GM12875 (cell line): ENCODE data around the gene ELL.

Experiments used
- H3K4me3 ChIP-seq: one replicate; pipeline ENCODE4 v1.5.1; 2011; ENCODE audit warnings: low read depth, low read length, control low read depth
- TF ChIP-seq, protein P1 (sequence below): IDR thresholded peaks from 2 replicates; pipeline ENCODE4 v1.5.1; 2011; ENCODE audit warnings: low read depth, mild to moderate bottlenecking, control low read depth, inconsistent platforms, low read length, moderate library complexity, borderline replicate concordance; ENCODE audit not compliant: insufficient read depth

Gene ELL

DNA sequence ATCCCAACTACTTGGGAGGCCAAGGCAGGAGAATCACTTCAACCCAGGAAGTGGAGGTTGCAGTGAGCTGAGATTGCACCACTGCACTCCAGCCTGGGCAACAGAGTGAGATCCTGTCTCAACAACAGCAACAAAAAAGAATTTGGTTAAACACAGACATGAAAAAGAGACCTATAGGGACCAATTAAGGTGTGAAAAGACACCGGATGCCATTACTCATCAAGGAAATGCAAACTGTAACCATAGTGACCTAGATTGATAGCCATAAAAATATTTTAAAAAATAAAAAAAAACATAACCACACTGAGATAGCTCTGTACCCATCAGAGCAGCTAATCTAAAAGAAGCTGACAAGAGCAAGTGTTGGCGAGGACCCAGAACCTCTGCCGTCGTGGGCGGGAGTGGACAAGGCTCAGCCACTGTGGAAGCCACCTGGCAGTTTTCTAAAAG is 46.8 kb downstream of the ELL start:
- TF ChIP-seq, protein P1, sequence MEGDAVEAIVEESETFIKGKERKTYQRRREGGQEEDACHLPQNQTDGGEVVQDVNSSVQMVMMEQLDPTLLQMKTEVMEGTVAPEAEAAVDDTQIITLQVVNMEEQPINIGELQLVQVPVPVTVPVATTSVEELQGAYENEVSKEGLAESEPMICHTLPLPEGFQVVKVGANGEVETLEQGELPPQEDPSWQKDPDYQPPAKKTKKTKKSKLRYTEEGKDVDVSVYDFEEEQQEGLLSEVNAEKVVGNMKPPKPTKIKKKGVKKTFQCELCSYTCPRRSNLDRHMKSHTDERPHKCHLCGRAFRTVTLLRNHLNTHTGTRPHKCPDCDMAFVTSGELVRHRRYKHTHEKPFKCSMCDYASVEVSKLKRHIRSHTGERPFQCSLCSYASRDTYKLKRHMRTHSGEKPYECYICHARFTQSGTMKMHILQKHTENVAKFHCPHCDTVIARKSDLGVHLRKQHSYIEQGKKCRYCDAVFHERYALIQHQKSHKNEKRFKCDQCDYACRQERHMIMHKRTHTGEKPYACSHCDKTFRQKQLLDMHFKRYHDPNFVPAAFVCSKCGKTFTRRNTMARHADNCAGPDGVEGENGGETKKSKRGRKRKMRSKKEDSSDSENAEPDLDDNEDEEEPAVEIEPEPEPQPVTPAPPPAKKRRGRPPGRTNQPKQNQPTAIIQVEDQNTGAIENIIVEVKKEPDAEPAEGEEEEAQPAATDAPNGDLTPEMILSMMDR: no peak
- no peak overlapping the region for H3K4me3 ChIP-seq

DNA sequence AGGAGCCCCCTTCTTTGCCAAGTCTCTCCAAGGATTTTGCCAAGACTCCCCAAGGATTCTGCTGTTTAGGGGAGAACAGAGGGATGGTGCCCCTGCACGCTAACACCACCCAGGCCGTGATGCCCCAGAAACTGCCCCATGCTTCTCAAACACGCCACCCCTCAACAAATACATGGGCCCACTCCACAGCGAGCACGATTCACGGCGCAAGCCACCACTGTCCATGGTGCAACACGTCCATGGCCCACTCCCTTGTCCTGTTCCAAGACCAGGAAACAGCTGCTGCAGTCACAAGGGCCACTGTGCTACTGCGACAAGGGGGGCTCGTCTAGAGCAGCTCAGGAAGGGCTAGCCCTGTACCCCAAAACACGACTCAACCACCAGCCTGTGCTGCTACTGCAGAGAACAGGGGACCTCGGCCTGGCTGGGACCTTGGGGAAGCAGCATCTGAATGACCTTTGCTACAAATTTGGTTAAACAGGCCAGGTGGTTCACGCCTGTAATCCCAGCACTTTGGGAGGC is 47.4 kb downstream of the ELL start:
- no peak overlapping the region for H3K4me3 ChIP-seq

DNA sequence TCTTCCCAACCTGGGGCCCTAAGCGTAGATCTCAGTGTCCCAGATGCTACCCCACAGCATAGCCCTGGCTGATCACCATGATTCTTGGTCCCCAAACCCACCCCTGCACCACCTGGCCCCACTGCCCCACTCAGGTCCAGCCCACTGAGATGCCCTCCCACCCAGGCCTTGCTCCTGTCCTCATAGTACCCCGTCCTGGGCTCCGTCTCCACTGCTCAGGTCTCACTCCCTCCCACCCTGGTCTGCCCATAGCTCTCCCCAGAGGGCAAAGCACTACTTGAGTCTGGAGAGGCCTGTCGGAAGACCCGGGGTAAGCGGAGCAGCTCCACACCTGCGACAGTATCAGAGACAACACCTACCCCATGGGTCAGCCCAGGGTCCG is 48.2 kb downstream of the ELL start:
- TF ChIP-seq, protein P1: no peak
- no peak overlapping the region for H3K4me3 ChIP-seq

More for the DNA sequence above, 47.4 kb downstream of the ELL start:
- TF ChIP-seq, protein P1: no peak

DNA sequence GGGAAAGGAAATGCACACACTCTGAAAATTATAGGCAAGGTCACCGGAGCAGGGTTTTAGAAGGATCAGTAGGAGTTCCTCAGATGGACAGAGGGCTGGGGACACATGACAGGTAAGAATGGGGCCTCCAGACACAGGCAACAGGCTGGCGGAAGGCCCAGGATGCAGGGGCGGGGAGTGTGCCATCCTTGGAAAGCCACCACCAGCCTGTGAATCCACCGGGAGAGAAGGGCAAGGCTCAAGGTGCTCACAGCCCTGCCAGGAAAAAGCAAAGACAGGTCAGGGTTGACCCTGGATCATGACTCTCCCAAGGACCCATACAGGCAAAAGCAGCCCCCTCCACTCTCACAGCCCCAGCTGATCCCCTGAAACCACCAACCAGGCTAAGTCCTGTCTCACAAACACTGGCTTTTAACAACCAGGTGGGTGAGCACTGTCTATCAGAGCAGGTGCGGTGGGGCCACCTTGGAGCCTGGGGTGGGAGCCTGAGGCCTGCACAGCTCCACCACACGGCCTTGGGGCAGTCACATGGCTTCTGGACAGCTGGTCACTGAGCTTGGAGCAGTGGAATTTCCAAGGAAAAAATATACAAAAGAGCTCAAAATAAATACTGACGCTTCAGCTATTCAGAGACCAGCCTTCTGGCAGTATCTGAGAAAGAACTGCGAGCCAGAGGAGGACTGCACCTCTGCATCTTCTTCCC is 48.7 kb downstream of the ELL start:
- TF ChIP-seq, protein P1: no peak
- H3K4me3 ChIP-seq: no peak overlapping the region

DNA sequence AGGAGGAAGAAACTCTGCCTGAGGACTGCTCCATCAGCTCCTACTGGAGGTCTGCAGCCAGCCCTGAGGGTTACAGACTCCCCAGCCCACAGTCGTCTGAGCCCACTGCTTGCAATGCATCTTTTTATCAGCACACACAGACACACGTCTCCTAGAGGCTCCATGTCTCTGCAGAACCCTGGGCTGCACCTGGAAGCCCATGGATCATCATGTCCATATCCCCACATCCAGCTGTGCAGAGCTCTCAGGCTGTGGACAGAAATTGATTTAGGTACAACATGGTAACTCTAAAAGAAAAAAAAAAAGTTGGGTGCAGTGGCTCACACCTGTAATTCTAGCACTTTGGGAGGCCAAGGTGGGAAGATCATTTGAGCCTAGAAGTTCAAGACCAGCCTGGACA is 51.1 kb downstream of the ELL start:
- no peak overlapping the region for H3K4me3 ChIP-seq
- TF ChIP-seq, protein P1: no peak

DNA sequence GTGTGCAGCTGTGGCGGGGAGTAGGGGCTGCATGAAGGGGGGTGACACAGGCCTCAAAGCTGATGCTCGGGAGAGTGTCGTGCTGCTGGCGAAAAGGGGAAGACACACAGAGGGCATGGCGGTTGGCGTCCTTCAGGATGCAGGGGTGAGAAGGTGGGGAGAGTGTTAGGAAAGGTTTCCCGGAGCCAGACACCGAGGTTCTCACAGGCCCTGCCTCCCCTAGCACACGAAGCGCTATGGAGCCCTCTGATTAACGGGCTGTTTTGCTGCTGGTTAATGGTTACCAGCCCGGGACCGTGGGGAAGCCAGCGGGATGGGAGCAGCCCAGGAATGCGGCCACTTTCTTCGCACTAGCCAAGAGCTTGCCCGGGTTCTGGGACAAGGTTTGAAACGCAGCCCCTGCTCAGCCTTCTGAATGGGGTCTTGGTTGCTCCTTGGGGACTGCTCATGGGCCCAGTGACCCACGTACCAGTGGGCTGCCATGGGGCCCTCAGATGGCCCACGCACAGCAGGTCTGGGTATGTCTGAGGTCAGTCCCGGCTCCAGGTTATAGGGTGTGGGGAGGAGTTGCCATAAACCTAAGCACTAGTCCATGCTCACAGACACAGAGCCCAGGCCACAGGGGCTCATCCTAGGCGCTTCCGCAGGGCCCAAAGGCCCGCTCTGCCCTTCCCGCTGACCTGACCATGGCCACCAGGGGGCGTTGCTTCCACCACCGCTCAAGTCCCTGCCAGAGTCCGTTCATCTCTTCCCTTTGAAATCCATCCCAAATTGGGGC is 52.6 kb downstream of the ELL start:
- no peak overlapping the region for H3K4me3 ChIP-seq
- TF ChIP-seq, protein P1: peak; percentile 88
